ENCODE data around the gene CELSR3.

- TF ChIP-seq POLR2AphosphoS5 (IDR thresholded peaks at IDR 0.05; ENCODE audit: low read depth, low read length) (no peak), TAF1 (IDR thresholded peaks at IDR 0.05; ENCODE audit: borderline replicate concordance, insufficient read depth, low read length) (no peak)
These were observed 14.4 kb downstream of the CELSR3 start for GRCh38 chr3:48648188-48648850.

All from PFSK-1 (cell line).